AG04449 (cell line): ENCODE data around the gene ENKD1.

ENCODE experiments used
- CTCF ChIA-PET: fragments of 350-600 bp; formaldehyde crosslinking; extraction: SDS; loops from one replicate; lab custom pipeline; 2021; ENCODE audit warnings: antibody characterized with exemption; lab: Yijun Ruan, JAX
- POLR2A ChIA-PET: fragments of 400-600, 350-600 bp; formaldehyde crosslinking; extraction: SDS; loops from one replicate; lab custom pipeline; 2020; ENCODE audit warnings: antibody characterized with exemption, inconsistent platforms; lab: Yijun Ruan, JAX
- DNase-seq: peaks from one replicate; pipeline ENCODE4 v3.0.0-alpha.2; 2010; ENCODE audit warnings: low read depth, low spot score
- H3K4me3 ChIP-seq: 2 replicates; pipeline ENCODE4 v1.5.1; 2011; ENCODE audit warnings: low read depth, mild to moderate bottlenecking, control low read depth, low read length
- CTCF ChIP-seq: IDR thresholded peaks from one replicate; pipeline ENCODE4 v1.5.1; 2011; ENCODE audit warnings: mild to moderate bottlenecking, moderate library complexity, low read length, control low read depth, inconsistent platforms; ENCODE audit not compliant: insufficient read depth; ENCODE audit errors: missing control alignments

ENKD1 gene

GRCh38 chr16:67667817-67668494 lies 1.4 kb upstream of the ENKD1 start:
- peak overlapping the region; percentile 23; the same call in 1 of the 2 replicates for H3K4me3 ChIP-seq
- ChIA-PET CTCF (interaction anchor here (0.6 to 19.0 kb wide), 40 partner anchors 9 to 717 kb away, joined by 3 to 605 read pairs (median 4); partner anchors contain the start of genes CARMIL2, CTCF, NRN1L and RANBP10), POLR2A (interaction anchor here (0.7 to 3.0 kb wide), 4 partner anchors 9 to 147 kb away, joined by 3 to 14 read pairs (median 8); partner anchors contain the start of gene CTCF)
- peak; percentile 97 for TF ChIP-seq CTCF
- DNase-seq = peak; percentile 54

- POLR2A ChIA-PET = interaction anchor here (0.7 to 3.0 kb wide), 4 partner anchors 9 to 146 kb away, joined by 3 to 14 read pairs (median 8); partner anchors contain the start of gene CTCF
- CTCF ChIA-PET = interaction anchor here (0.8 to 19.0 kb wide), 34 partner anchors 9 to 717 kb away, joined by 3 to 605 read pairs (median 4); partner anchors contain the start of genes CARMIL2, CTCF, NRN1L and RANBP10
- no peak for TF ChIP-seq CTCF
- peak overlapping the region; percentile 68 for H3K4me3 ChIP-seq
- no peak for DNase-seq
Observed at GRCh38 chr16:67667453-67667816, 885 bp upstream of the ENKD1 start.

- no peak for TF ChIP-seq CTCF
- POLR2A ChIA-PET = interaction anchor here (2.8 to 3.0 kb wide), 2 partner anchors 103 to 145 kb away, joined by 11 to 14 read pairs; partner anchors contain the start of gene CTCF
- DNase-seq = no peak
- CTCF ChIA-PET = interaction anchor here (0.6 to 19.0 kb wide), 12 partner anchors 8 to 399 kb away, joined by 3 to 605 read pairs (median 13); partner anchors contain the start of genes ATP6V0D1, CARMIL2, CTCF and RIPOR1
- peak overlapping the region; percentile 68 for H3K4me3 ChIP-seq
Observed at GRCh38 chr16:67666032-67666551, 458 bp downstream of the ENKD1 start.

GRCh38 chr16:67665598-67665997 lies 952 bp downstream of the ENKD1 start:
- TF ChIP-seq CTCF = no peak
- POLR2A ChIA-PET = interaction anchor here (3.0 kb wide), 1 partner anchor 144 kb away, joined by 11 read pairs; no protein-coding TSS in a partner anchor
- peak overlapping the region; percentile 68 for H3K4me3 ChIP-seq
- CTCF ChIA-PET = interaction anchor here (0.6 to 19.0 kb wide), 10 partner anchors 8 to 399 kb away, joined by 3 to 605 read pairs (median 16); partner anchors contain the start of genes ATP6V0D1, CARMIL2, CTCF and RIPOR1
- DNase-seq = no peak

GRCh38 chr16:67664871-67665270 lies 1.7 kb downstream of the ENKD1 start:
- POLR2A ChIA-PET = no interaction called here
- no peak for TF ChIP-seq CTCF
- no peak overlapping the region for H3K4me3 ChIP-seq
- CTCF ChIA-PET = interaction anchor here (1.1 to 19.0 kb wide), 7 partner anchors 8 to 142 kb away, joined by 3 to 605 read pairs (median 24); partner anchors contain the start of genes CARMIL2, CTCF and RIPOR1
- DNase-seq = no peak
